ENCODE results near the gene SUCLG2. TPM values are rescaled to one million over a fixed set of nuclear protein-coding genes. Genes with fewer than 3 reads are reported as not detected.

SUCLG2 gene
- total RNA-seq, 1 donor from 2014 or later: 47.4 TPM

DNA sequence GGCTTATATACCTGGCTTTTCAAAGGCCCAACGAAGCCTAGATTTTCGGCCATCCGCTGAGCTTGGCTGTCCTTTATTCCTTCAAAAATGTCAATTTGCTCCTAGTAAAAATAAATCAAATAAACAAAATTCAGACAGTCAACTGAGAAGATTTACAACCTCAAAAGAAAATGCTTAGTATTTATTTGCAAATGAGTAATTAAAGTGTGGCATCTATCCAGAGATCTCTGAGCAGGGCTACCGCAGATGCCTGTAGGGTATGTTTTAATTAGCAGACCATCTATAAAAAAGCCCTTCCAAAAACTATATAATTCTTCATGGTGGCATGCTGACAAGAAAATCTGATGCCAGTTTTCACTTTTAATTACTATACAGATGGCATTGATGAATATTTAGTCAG is 136.2 kb downstream of the SUCLG2 start:
- no peak for DNase-seq (ENCODE audit: low read depth)

DNA sequence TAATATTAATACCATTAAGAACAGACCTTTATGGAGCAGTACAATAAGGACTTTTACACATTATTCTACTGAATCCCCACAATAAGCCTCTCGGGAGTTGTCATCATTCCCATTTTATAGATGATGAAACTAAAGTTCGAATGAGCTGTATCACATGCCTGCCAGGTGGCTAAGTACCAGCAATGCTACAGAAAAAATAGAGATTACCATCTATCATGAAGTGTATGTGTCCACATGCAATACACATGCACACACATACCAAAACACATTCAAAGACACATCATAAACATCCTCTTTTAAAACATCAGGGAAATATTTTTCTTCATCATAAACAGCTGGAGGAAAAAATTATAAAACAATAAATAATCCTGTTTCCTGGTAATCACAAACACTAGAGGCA is 136.6 kb downstream of the SUCLG2 start:
- no peak for DNase-seq (ENCODE audit: low read depth)

DNA sequence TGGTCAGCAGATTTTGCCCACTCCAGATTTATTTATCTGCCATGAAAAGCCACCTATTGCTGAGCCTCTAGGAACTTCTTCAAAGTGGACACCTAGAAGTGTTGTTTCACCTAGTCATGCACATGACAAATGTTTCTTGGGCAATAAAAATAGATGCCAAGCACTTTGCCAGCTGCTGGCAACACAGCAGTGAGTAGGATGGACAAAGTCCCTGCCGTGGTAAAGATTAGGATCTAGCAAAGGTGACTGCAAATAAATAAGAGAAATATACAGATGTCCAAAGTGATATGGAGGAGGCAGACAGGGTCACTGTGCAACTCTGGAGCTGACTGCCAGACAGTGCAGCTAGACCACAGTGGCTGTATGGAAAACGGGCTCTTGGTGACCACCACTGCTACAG is 137.9 kb downstream of the SUCLG2 start:
- peak; percentile 43 for DNase-seq (ENCODE audit: low read depth)

DNA sequence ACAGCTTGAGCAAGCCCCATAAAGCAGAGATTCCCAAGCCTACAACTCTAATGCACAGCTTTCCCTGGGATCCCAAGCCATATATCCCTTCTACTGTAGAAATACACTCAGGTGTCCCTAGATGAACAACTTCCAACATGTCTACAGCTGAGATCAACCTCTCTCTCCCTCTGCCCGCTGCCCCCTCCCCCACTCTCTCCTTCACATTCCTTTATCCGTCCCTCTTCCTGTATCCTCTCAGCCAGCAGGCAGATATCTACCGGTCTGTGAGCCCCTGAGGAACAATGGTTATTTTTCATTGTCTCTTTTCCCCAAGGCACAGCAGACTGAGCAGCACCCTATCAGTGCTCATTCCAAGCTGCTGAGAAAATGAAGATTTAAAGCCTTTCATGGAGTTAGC is 138.6 kb downstream of the SUCLG2 start:
- DNase-seq (ENCODE audit: low read depth): no peak

DNA sequence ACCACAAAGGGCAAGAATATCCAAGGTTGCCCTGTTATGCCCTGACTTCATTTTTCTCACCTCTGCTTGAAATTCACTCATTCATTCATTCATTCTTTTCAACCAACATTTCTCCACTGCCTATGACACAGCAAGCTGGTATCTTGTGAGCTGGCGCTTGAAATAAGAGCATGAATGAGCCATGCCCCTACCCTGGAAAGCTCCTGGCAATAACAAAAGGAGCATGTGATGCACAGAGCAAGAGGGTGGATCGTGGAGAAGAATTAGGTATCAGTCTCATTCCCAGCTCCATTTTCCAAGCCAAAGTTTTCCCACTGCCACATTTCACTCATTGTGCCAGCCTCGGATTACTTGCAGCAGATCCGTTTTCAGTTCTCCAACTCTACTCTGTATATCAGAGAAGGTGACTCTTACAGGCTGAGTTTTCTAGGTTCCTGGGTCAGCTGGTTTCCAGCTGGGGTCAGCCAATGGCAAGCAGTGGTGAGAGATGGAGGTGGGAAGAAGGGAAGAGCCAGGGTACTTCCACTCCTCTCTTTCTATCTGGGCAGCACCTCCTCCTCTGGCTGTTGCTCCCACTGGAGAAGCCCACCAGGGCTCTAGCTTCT is 144.8 kb downstream of the SUCLG2 start:
- peak; percentile 47 for DNase-seq (ENCODE audit: low read depth)

DNA sequence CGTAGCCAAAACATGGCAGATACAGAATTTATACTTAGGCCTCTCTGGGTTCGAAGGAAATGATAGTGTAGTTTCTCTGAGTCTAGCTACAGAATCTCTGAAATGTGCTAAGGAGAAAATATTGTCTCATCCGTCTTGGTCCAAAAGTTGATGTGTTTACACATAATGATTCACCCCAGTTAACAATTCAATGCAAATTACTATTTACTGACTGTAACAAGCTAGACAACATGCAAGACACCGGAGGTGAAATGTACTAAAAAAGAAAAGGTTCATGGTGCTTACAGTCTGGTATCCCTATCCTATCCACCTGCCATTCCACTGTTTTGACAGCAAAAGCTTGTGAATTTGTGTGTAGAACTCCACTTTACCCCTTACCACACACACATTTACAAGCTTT is 146.8 kb downstream of the SUCLG2 start:
- no peak for DNase-seq (ENCODE audit: low read depth)

DNA sequence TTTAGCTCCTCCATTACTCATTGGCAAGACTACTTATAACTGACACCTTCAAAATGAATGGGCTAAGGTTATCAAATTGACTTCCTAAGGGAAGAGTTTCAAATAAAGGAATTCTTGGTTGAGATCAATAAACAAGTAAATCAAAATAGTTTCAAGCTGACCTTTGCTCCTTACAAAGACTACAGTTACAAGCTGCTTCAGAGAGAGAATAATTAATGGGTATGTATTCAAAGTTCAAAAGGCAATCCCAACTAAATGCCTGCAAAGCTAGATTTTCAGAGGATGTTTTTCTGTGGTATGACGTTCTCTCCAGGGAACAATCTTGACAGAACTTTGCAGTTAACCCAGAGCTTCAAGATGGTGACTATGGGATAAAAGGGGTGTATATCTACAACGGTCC is 153.7 kb downstream of the SUCLG2 start:
- no peak for DNase-seq (ENCODE audit: low read depth)

DNA sequence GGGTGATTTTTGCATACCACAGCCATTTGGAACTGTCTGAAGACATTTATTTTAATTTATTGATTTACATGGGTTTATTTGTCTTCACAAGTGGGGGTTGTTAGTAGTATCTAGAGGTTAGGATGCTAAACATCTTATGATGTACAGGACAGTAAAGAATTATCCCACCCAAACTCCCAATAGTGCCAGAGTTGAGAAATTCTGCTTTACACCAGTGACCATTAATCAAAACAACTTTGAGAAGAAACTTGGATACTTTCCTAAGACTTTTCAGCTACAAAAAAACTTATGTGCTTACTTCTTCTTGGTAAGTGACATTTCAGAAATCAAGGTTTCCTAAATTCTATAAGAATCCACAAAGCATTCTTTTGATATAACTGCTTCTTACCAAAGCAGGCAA is 156.7 kb downstream of the SUCLG2 start:
- DNase-seq (ENCODE audit: low read depth): no peak

DNA sequence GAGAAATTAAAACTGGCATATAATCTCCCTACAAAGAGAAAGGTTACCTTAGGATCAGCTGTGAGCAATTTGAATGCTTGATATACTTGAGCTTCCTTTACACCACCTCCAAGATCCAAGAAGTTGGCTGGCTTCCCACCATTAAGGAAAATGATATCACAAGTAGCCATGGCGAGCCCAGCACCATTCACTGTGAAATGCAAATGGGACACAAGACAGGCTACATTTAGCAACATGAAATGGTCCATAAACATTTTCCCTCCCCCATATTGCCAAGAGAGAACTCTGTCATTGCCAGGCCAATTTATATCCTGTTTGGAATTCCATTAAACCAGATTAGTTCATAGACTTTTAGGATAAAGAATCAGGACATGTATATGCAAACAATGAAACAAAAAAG is 158.7 kb downstream of the SUCLG2 start:
- DNase-seq (ENCODE audit: low read depth): no peak

DNA sequence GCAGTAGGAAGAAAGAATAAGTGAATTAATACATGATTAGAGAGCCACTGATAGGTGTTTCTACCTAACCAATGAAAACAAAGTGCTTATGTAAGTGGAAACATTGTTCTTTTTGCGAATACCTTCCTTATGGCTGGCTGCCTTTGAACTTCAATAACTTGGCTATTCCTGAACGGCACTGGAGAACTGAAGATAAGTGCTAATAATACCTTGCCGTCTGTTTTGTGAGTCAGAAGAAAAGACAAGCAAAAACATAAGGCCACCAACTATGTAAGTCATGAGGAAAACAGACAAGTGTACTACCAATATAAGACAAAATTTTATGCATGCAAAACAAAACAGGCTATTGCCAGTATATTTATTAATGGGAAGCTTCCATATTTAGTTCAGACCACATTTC is 160.6 kb downstream of the SUCLG2 start:
- no peak for DNase-seq (ENCODE audit: low read depth)

DNA sequence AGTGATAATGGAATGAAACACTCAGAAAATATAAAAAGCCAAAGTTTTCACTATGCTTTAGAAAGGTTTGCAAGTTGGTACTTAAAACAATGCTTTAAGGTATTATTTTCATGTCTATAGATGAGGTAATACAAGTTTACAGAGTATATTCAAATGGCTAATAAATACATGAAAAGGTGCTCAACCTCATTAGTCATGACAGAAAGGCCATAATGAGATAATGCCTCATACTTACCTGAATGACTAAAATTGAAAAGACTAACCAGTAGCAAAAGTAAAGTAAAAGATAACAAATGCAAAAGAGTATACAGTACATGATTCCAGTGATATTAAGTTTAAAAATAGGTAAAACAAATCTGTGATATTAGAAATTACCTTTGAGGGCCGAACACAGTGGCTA is 163.8 kb downstream of the SUCLG2 start:
- no peak for DNase-seq (ENCODE audit: low read depth)

DNA sequence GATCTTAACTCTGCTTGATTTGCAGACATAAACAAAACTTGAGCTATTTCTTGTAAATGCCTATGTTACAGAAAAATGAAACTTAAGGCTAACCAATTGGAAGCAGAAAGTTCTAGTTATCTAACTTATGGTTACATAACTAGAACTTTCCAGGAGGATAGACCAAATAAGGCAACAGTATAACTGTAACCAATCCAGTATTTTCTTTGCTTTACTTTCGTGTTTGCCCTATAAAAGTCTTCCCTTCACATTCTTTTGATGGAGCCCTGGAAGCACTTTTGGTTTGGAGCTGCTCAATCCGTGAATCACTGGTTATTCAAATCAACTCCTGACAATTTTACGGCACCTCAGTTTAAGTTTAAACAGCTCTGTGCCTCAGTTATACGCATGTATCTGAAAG is 164.6 kb downstream of the SUCLG2 start:
- DNase-seq (ENCODE audit: low read depth): no peak

DNA sequence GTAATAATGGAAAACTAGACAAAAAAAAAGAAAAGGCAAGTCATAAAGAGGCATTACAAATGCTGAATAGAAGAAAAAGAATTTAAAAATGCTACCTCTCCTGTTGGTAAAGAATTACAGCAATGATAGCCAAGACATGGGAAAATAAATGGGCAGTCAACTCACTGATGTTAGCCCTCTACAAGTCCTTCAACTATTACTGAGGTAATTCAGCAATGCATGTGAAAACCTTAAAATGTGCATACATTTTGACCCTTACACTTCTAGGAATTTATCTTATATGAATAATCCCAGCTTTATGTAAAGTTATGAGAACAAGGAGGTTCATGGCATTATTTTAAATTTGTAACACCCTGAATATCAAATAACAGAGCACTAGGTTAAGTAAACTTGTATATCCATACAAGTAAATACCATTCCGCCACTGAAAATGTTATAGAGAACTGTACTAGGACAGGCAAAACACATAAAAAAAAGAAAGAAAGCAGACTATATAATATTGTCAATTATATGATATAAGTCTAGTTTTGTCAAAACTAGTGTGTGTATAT is 166.8 kb downstream of the SUCLG2 start:
- DNase-seq (ENCODE audit: low read depth): no peak

DNA sequence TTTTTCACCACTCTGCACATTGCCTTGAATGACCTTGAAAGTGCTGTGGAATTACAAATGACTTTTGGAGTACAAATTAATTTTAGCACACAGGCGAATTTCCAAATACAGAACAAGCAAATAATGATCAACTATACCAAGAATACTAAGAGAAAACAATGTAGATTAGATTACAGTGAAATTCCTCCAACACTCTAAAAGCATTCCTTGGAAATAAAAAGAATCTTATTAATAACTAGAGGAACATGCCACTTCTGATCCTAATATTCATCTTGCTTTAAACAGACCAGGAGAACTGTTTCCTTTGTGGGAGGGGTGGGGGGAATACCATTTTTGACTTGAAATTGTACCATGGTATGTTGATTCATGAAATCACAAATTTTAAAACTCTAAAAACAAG is 167.5 kb downstream of the SUCLG2 start:
- no peak for DNase-seq (ENCODE audit: low read depth)

DNA sequence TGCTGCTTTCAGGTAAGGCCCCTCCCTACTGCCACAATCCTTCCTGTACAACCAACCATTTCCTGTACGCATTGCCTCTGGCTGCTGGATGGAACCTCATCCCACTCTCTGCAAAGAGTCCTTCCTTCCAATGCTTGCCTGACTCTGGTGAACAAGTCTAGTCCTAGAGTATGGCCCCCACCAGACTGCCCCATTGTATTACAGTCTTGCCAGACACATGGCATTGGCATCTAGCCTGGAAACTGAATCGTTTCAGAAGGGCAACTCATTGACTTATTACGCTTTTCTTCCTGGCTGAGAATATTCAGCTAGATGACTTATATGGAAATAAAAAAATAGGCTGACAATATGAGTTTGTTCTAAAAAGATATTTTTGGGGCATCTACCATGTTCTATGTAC is 170.3 kb downstream of the SUCLG2 start:
- DNase-seq (ENCODE audit: low read depth): no peak

DNA sequence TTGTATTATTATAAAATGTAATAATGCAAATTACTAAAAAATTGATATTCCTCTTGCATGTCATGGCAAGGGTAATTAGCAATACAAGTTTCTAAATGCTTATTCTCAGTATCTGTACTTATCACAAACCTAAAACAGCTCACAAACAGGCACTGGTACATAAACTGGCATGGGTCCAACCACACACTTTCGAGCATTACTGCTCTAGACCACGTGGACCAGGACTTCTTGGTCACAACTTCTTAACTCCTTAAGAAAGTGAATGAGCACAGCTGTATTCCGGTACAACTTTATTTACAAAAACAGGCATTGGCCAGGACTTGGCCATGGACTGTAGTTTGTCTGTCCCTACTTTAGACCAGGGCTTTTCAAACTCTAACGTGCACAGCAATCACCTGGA is 173.3 kb downstream of the SUCLG2 start:
- no peak for DNase-seq (ENCODE audit: low read depth)

DNA sequence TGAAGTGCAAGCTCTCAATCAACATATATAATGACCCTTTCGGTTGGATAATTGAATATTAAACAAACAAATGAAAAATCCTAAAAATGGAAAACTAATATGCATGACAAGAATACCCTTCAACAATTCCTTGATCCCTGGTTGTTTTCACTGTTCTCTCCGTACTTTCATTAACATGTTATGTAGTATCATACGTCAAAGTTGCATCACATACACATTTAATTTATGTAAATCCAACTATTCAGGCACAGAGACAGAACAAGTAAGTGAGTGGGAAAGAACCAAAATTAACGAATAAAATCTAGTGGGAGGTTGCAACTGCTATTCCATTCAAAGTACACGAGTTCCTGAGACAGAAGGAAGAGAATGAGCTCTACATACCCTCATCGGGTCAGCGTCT is 176.0 kb downstream of the SUCLG2 start:
- DNase-seq (ENCODE audit: low read depth): no peak

DNA sequence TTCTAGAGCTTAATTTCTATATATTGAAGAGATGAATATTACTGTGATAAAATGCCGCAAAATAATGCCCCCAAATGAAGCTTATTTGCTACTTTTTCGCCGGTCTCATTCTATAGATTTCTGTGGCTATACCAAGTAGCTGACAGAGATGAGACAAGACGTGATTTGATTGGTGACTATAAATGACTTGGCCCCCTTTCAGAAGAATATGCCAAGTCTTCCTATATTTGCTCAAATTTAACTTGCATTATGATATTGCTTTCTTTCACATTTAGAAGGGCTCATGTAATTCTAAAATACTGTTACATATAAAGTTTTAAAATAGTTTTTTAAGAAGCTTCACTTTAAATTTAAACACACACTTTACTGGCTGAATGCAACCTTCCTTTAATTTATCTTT is 180.1 kb downstream of the SUCLG2 start:
- DNase-seq (ENCODE audit: low read depth): no peak

DNA sequence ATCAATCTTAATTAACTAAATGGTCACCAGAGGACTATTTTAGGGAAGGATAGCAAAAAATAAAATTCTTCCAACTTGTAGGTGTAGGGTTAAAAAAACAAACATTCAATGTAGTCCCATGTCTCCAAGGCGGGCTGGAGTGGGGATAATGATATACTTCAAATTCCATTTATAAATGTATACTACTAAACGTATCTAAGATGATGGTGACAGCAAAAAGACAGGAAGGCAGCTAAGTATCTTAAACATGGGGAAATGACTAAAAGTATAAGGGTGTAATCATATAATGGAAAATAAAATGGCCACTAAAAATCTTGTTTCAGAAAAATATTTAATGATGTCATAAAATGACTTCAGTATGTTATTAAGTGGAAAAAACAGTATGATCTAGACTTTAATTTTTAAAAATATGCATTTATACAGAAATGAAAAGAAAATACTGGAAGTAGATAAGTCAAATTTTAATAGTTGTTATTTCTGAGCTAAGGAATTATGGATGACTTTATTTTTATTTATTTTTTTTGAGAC is 181.7 kb downstream of the SUCLG2 start:
- no peak for DNase-seq (ENCODE audit: low read depth)

DNA sequence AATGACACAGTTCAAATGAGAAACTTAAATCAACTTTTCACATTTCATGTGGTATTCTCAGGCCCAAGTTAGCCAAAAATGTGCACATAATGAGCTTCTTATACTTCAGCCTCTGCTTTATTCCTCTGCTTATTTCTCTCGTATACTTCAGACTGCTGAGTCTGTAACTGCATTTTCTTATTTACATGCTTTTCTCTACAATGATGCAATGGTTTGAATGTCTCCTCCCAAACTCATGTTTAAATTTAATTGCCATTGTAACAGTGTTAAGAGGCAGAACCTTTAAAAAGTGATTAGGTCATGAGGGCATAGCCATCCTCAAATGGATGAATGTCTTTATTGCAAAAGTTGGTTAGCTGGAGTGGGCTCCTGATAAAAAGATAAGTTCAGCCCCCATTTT is 184.2 kb downstream of the SUCLG2 start:
- no peak for DNase-seq (ENCODE audit: low read depth)

DNA sequence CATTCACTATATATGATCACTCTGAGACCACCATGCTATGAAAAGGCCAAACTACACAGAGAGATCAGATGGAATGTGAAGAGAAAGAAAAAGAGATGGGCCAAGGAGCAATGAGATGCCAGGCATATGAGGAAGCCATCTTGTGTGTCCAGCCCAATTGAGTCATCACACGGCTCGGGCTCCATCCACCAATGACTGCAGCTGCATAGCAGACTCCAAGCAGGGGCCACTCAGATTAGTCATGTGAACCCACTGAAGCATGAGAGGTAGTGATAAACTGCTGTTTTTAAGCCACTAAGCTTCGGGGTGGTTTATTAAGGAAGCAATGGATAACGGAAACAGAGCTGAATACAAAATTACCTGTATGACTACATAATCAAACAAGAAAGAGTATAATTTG is 185.9 kb downstream of the SUCLG2 start:
- DNase-seq (ENCODE audit: low read depth): no peak

DNA sequence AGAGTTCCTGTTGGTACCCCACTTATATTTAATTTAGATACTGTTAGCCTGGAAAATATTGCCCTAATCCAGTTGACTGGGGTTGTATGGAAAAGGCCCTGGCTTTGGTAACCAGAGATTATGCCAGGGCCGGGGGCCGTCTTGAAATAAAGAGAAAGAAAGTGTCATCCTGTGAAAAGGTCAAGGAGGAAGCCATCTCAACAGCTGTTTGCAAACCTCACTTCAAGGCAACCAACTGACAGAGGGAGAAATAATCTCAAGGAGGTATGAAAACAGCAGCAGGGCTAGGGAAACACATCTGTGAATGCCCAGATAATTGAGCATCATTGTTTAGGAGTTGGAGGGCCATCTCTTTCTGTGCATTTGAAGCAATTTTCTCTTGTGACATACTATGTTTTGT is 190.8 kb downstream of the SUCLG2 start:
- peak; percentile 47 for DNase-seq (ENCODE audit: low read depth)

DNA sequence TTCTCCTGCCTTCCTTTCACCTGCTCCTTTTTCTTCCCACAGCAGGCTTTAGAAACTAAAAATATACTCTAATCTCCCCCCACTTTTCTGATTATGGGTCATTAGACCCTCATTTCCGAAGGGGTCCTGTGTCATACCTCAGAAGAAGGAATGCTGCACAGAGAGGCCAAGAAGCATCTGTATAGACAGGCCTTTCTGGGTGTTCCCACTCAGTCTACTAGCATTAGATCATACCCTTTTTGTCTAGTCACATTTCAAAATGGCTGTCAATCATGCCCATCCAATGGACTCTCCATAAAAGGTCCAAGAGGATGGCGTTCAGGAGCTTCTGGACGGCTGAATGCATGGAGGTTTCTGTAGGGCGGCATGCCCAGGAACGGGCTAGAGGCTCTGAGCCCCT is 192.2 kb downstream of the SUCLG2 start:
- peak; percentile 26 for DNase-seq (ENCODE audit: low read depth)

All from myocyte (in vitro differentiated cells).